Central memory CD8-positive, alpha-beta T cell (primary cell): ENCODE results near the gene FOSL1.
"Not testable (repeated sequence)": the region's sequence is repeated elsewhere in the genome, so short reads cannot be mapped to it uniquely, and the experiment has no call there.

Experiments used
- ATAC-seq: fragments of 150-1000 bp; cut with Tn5 transposase; replicated peaks from 2 replicates; pipeline ENCODE4 v1.10.0; 2022; ENCODE audit warnings: mild to moderate bottlenecking, moderate FRiP score, moderate number of reproducible peaks; ENCODE audit not compliant: poor library complexity, severe bottlenecking; ENCODE audit errors: extremely low read depth
- DNase-seq, 2 donors: peaks; one replicate each; pipeline ENCODE4 v3.0.0; 2021; ENCODE audit warnings: low spot score in 2 of 2
- H3K27ac Mint-ChIP-seq: one replicate; pipeline ENCODE4 v1.8.0; 2022; ENCODE audit warnings: low read depth, mild to moderate bottlenecking, moderate library complexity, mixed read lengths
- H3K27me3 Mint-ChIP-seq: one replicate; pipeline ENCODE4 v1.8.0; 2022; ENCODE audit warnings: mixed read lengths
- H3K36me3 Mint-ChIP-seq: one replicate; pipeline ENCODE4 v1.8.0; 2022; ENCODE audit warnings: mild to moderate bottlenecking, moderate library complexity, mixed read lengths; ENCODE audit not compliant: insufficient read depth
- H3K4me1 Mint-ChIP-seq: one replicate; pipeline ENCODE4 v1.8.0; 2022; ENCODE audit warnings: mixed read lengths
- H3K4me3 Mint-ChIP-seq: one replicate; pipeline ENCODE4 v1.8.0; 2022; ENCODE audit warnings: mild to moderate bottlenecking, moderate library complexity, mixed read lengths
- H3K9me3 Mint-ChIP-seq: one replicate; pipeline ENCODE4 v1.8.0; 2022; ENCODE audit warnings: mixed read lengths

The FOSL1 gene

GRCh38 chr11:65852508-65853245, 47.5 kb downstream of the FOSL1 start:
- H3K9me3 Mint-ChIP-seq = no peaks in the 10 kb centered on the region
- H3K27ac Mint-ChIP-seq = no peak overlapping the region
- no peak for ATAC-seq
- DNase-seq = no peak
- no peak overlapping the region for H3K4me3 Mint-ChIP-seq
- H3K27me3 Mint-ChIP-seq = no peaks in the 10 kb centered on the region
- peaks cover 36% of the 10 kb centered on the region for H3K4me1 Mint-ChIP-seq
- peaks cover 47% of the 10 kb centered on the region for H3K36me3 Mint-ChIP-seq

GRCh38 chr11:65851811-65852507, 48.2 kb downstream of the FOSL1 start:
- Mint-ChIP-seq H3K27ac (no peak overlapping the region), H3K27me3 (no peaks in the 10 kb centered on the region), H3K4me1 (peaks cover 36% of the 10 kb centered on the region), H3K36me3 (peaks cover 42% of the 10 kb centered on the region), H3K9me3 (no peaks in the 10 kb centered on the region), H3K4me3 (no peak overlapping the region)
- ATAC-seq = no peak
- no peak for DNase-seq

GRCh38 chr11:65851083-65851579, 49.1 kb downstream of the FOSL1 start:
- peaks cover 34% of the 10 kb centered on the region for H3K36me3 Mint-ChIP-seq
- no peak for ATAC-seq

GRCh38 chr11:65850217-65851082, 49.7 kb downstream of the FOSL1 start:
- Mint-ChIP-seq H3K4me1 (peaks cover 26% of the 10 kb centered on the region), H3K27me3 (no peaks in the 10 kb centered on the region), H3K36me3 (peaks cover 29% of the 10 kb centered on the region), H3K4me3 (no peak overlapping the region), H3K27ac (no peak overlapping the region), H3K9me3 (no peaks in the 10 kb centered on the region)
- DNase-seq (no peak), ATAC-seq (no peak)

More at GRCh38 chr11:65851083-65851579, 49.1 kb downstream of the FOSL1 start:
- Mint-ChIP-seq H3K27me3 (no peaks in the 10 kb centered on the region), H3K4me1 (peaks cover 28% of the 10 kb centered on the region), H3K4me3 (no peak overlapping the region), H3K27ac (no peak overlapping the region), H3K9me3 (no peaks in the 10 kb centered on the region)
- no peak for DNase-seq

GRCh38 chr11:65849771-65850216, 50.4 kb downstream of the FOSL1 start:
- ATAC-seq (no peak), DNase-seq (no peak)
- Mint-ChIP-seq H3K4me3 (no peak overlapping the region), H3K27ac (no peak overlapping the region), H3K9me3 (no peaks in the 10 kb centered on the region), H3K4me1 (peaks cover 23% of the 10 kb centered on the region), H3K27me3 (no peaks in the 10 kb centered on the region), H3K36me3 (peaks cover 24% of the 10 kb centered on the region)

- no peaks in the 10 kb centered on the region for H3K9me3 Mint-ChIP-seq
- peaks cover 19% of the 10 kb centered on the region for H3K4me1 Mint-ChIP-seq
- H3K27ac Mint-ChIP-seq = no peak overlapping the region
- H3K4me3 Mint-ChIP-seq = no peak overlapping the region
- no peak for ATAC-seq
- DNase-seq = no peak
- H3K27me3 Mint-ChIP-seq = no peaks in the 10 kb centered on the region
- peaks cover 19% of the 10 kb centered on the region for H3K36me3 Mint-ChIP-seq
Observed at GRCh38 chr11:65849366-65849765, 50.8 kb downstream of the FOSL1 start.

GRCh38 chr11:65848693-65849092, 51.5 kb downstream of the FOSL1 start:
- H3K4me3 Mint-ChIP-seq, ATAC-seq, H3K27me3 Mint-ChIP-seq, H3K9me3 Mint-ChIP-seq, H3K27ac Mint-ChIP-seq, DNase-seq: not testable (repeated sequence)
- H3K4me1 Mint-ChIP-seq = peaks cover 12% of the 10 kb centered on the region
- H3K36me3 Mint-ChIP-seq = peaks cover 13% of the 10 kb centered on the region

GRCh38 chr11:65847746-65848145, 52.4 kb downstream of the FOSL1 start:
- Mint-ChIP-seq H3K27me3 (no peaks in the 10 kb centered on the region), H3K4me1 (peaks cover 6% of the 10 kb centered on the region), H3K36me3 (peaks cover 9% of the 10 kb centered on the region), H3K27ac (no peak overlapping the region), H3K9me3 (no peaks in the 10 kb centered on the region), H3K4me3 (no peak overlapping the region)
- ATAC-seq (no peak), DNase-seq (no peak)

GRCh38 chr11:65844231-65844872, 55.8 kb downstream of the FOSL1 start:
- Mint-ChIP-seq H3K36me3 (peaks cover 1% of the 10 kb centered on the region), H3K27ac (no peak overlapping the region), H3K4me3 (no peak overlapping the region), H3K4me1 (no peaks in the 10 kb centered on the region), H3K27me3 (no peaks in the 10 kb centered on the region), H3K9me3 (no peaks in the 10 kb centered on the region)
- ATAC-seq (no peak), DNase-seq (no peak)

- H3K4me3 Mint-ChIP-seq = no peak overlapping the region
- no peak for ATAC-seq
- H3K27me3 Mint-ChIP-seq = no peaks in the 10 kb centered on the region
- H3K36me3 Mint-ChIP-seq = peaks cover 1% of the 10 kb centered on the region
- no peaks in the 10 kb centered on the region for H3K4me1 Mint-ChIP-seq
- H3K9me3 Mint-ChIP-seq = no peaks in the 10 kb centered on the region
- H3K27ac Mint-ChIP-seq = no peak overlapping the region
- DNase-seq = no peak
Observed at GRCh38 chr11:65843811-65844210, 56.4 kb downstream of the FOSL1 start.

GRCh38 chr11:65842144-65842543, 58.0 kb downstream of the FOSL1 start:
- peaks cover 1% of the 10 kb centered on the region for H3K36me3 Mint-ChIP-seq
- DNase-seq (no peak), ATAC-seq (no peak)
- H3K9me3 Mint-ChIP-seq = no peaks in the 10 kb centered on the region
- H3K4me3 Mint-ChIP-seq = no peak overlapping the region
- no peaks in the 10 kb centered on the region for H3K4me1 Mint-ChIP-seq
- no peaks in the 10 kb centered on the region for H3K27me3 Mint-ChIP-seq
- no peak overlapping the region for H3K27ac Mint-ChIP-seq
